Lung microvascular endothelial cell (primary cell): ENCODE measurements around the gene THBS4. TPM values are rescaled to one million over a fixed set of nuclear protein-coding genes. Genes with fewer than 3 reads are reported as not detected.
"Not testable (repeated sequence)": the region's sequence is repeated elsewhere in the genome, so short reads cannot be mapped to it uniquely, and the experiment has no call there.

Experiments used
- DNase-seq, 2 donors: peaks; one replicate each; pipeline versions ENCODE4 v3.0.0 to v3.0.0-alpha.2; 2010; ENCODE audit warnings: low read depth in 2 of 2
- total RNA-seq: library from RNA; depleted of rRNA; stranded (reverse); fragments of >200 nt; gene quantifications from 2 replicates; pipeline ENCODE4 v1.2.1, GENCODE V29; 2014

THBS4 gene
- total RNA-seq, 1 donor from 2014 or later = 0.20 TPM

DNA sequence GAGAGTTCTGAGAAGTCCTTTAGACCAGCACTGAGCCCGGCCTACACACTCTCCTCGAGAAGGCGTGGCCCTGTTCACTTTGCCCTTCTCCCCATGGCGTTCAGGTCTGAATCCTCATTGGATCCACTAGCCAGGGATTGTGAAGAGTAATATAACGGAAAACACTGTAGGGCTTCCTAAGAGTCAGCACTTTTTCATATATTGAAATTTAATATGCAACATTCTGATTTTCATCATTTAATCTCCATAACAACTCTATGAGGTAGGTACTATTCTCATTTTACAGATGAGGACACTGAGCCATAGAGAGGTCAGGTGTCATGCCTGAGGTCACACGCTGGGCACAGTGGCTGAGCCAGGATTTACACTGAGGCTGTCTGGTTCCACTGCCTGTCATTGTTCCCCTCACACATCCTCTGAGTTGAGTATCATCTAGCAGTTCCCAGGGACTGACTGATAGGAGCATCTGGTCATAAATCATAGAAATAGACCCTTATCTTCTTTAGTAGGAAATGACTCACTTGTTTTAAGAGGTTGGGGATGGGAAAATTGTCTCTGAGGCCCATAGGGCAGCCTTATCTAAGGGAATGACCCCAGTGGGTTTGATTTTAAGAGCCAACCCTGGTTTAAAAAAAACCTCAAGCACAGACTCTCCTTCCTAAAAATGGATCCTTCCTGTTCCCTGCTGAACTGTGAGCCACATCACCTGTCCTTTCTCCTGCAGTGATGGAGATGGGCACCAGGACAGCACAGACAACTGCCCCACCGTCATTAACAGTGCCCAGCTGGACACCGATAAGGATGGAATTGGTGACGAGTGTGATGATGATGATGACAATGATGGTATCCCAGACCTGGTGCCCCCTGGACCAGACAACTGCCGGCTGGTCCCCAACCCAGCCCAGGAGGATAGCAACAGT, 41.2 kb downstream of the THBS4 start:
- DNase-seq = peak in 1 of 2 donors; percentile 28

GRCh38 chr5:80077051-80077714, 42.0 kb downstream of the THBS4 start:
- no peak for DNase-seq

DNA sequence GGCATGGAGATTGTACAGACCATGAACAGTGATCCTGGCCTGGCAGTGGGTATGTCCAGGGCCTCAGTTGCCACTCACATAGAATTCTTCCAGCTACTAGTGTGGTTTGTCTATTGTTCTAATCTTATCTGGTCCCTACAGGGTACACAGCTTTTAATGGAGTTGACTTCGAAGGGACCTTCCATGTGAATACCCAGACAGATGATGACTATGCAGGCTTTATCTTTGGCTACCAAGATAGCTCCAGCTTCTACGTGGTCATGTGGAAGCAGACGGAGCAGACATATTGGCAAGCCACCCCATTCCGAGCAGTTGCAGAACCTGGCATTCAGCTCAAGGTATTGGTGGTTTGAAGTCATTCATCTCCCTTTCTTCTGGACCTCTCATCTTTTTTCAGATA, 43.8 kb downstream of the THBS4 start:
- no peak for DNase-seq

DNA sequence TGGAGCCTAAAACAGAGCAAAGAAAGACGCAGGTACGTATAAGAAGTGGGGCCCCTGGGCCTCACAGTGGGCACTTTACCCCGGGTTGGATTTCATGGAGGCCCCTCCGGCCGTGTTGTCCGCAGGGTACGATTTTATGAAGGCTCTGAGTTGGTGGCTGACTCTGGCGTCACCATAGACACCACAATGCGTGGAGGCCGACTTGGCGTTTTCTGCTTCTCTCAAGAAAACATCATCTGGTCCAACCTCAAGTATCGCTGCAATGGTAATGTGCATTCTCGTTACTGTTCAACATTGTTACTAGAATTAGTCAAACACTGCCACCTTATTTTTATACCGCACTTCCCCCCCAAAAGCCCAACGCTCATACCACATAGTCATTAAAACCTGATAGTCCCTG, 47.1 kb downstream of the THBS4 start:
- no peak for DNase-seq

DNA sequence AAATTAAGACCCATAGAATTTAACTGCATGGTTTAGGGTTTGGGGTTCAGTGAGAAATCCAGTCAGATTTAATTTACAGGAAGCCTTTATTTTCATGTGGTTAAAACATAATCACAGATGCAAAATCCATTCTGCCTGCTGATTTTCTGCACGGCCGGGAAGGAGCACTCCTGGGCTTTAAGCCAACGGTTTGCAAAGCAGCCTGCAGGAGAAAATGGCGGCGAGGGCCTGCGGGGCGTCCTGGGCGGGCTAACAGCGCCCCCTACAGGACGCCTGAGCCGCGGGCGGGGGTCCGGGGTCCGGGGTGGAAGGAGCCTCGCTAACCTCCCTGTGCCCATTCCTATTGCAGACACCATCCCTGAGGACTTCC, 47.6 kb downstream of the THBS4 start:
- DNase-seq = peak; percentile 59 to 65

GRCh38 chr5:80083101-80083890, 48.1 kb downstream of the THBS4 start:
- peak; percentile 60 to 61 for DNase-seq

DNA sequence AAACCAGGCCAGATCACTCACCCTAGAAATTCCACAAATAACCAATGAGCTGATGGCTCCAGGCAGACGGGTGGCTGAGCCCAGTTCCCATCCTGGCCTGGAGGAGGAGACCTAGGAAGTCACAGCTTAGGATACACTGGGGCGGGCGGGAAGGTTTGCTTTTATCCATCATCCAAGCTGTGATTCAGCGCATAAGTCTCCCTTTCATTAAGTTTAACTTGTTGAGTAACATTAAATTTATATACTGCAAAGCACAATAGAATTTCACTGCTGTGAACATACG, 55.7 kb downstream of the THBS4 start:
- DNase-seq = no peak

- peak; percentile 59 to 72 for DNase-seq
Observed at GRCh38 chr5:80091792-80092192, 56.6 kb downstream of the THBS4 start.

DNA sequence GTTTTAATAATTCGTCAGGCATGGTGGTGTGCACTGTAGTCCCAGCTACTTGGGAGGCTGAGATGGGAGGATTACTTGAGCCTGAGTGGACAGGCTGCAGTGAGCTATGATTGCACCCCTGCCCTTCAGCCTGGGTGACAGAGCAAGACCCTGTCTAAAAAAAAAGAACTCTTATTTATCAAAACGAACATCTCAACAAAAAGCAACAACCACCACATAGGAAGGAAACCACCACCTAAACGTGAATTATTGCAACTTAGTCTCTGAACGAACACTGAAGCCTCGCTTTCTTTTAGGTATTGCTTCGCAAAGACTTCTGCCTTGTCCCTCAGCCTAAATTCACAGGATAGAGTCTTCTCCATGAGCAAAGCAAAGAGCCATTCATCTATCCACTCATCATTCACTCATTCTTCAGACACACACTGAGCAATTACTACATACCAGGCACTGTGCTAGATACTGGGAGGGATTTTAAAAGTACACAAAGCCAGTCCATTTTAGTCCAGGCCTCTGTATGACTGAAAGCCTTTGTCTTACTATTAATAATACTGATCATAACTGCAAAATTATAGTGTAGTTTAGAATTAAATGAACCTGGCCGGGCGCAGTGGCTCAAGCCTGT, 57.4 kb downstream of the THBS4 start:
- no peak for DNase-seq

GRCh38 chr5:80093796-80094195, 58.6 kb downstream of the THBS4 start:
- no peak for DNase-seq

- no peak for DNase-seq
Observed at GRCh38 chr5:80094236-80094738, 59.1 kb downstream of the THBS4 start.

DNA sequence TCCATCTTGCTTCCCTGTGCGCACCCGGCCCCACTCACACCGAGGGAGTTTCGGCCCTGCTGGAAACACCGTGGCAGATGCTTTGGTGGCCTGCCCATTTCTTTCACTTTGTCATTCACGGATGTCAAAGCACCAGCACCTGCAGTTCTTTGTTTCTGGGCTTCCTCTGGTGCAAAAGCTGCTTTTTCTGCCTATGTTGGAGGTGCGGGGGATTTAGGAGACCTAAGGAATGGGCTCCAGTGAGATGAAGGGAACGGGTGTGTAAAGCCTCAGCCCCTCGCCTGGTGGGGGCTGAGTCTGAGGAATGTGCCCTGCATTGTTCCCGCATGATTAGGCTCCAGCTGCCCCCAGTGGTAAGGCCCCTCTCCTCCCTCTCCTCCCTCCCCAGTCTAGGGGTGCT, 62.3 kb downstream of the THBS4 start:
- DNase-seq = no peak

DNA sequence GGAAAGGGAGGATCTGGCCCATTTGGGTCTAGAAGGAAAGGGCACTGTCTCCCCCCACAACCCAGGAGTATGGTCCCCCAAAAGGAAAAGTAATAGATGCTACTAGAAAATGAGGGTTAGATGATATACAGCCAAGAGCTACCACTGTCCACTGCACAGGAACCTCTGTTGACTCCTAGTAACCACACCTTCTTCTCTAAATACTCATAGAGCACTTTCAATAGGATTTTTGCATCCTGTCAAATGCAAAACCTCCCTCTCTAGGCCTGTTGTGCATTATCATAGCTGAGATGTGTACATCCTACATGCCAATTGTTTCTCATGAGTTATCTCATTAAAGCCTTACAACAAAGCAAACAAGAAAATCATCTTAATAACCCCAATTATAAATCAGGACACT, 66.8 kb downstream of the THBS4 start:
- DNase-seq = no peak

DNA sequence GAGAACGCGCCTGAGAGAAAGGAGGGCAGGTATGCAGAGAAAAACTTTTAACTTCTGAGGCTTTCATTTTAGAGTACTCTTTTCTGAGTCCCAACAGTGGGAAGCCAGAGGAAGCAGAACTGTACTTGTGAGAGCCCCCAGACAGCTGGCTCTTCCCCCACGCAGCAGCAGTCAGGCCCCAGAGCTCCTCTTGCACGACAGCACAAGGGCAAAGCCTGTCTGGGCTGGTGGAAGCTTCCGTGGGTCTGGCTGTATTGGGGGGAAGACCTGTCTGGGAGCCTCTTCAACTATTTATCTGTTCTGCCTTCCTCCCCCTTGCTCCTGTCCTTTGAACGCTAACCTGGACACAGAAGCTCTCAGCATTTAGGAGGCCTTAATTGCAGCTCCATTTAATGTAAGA, 68.2 kb downstream of the THBS4 start:
- DNase-seq = no peak

DNA sequence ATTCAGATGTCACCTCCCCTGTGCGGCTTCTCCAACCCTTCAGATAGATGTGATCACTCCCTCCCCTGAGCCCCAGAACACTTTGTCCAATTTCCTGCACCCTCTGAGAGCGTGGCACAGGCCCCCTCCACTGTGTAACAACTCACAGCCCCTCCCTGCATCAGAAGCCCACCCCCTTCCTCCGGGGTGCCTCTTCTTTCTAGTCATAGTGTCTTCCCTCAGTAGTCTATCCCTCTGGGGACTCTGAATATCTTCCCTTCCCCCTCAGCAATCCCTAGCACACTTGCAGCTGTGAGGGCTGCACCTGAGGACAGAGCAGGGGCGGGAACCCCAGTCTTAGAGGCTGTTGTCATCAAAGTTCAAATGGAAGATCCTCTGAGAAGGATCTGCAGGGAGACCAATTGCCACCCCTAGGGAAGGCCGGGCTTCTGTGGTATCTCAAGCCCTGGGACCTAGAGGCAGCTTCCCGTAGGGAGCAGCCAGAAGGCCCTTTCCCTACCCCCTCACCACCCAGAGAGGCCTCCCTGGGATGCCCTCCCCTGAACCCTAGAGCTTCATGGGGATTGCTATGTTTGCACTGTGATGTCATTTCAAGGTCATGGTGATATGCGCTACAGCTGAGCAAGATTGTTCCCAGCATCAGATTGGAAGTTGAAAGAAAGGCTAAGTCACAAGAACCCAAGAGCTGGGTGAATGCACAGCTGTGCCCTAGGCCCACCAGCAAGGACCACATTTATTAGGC, 70.7 kb downstream of the THBS4 start:
- DNase-seq = no peak

- no peak for DNase-seq
Observed at GRCh38 chr5:80106916-80107315, 71.8 kb downstream of the THBS4 start.

- DNase-seq = no peak
Observed at GRCh38 chr5:80109646-80110478, 74.7 kb downstream of the THBS4 start.

DNA sequence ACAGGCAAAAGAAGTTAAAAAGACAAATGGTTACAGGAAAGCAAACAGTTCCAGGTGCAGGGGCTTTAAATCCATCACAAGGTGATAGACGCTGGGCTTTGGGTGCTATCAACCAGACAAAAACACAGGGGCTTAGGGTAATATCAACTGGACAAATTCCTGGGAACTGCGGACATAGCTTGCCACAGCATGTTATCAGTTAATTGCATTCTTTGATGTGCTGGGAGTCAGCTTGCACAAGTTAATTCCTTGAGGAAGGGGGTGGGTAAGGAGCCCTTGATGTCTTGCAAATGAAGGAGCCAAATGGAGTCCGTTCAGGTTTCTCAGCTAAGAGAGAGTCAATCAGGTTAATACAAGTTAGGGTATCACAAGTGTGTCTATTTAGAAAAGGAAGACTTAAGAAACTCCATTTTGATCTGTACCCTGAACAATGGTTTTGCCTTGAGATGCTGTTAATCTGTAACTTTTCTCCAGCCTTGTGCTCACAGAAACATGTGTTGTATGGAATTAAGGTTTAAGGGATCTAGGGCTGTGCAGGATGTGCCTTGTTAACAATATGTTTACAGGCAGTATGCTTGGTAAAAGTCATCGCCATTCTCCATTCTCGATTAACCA, 76.3 kb downstream of the THBS4 start:
- not testable (repeated sequence) for DNase-seq

GRCh38 chr5:80114860-80115259, 79.7 kb downstream of the THBS4 start:
- no peak for DNase-seq

- no peak for DNase-seq
Observed at GRCh38 chr5:80116000-80116399, 80.9 kb downstream of the THBS4 start.
